ENCODE results near the gene ZNF331. TPM values are rescaled to one million over a fixed set of nuclear protein-coding genes. Genes with fewer than 3 reads are reported as not detected.

Gene ZNF331
- total RNA-seq, 1 experiment from 2014 or later, result 57.2 TPM

GRCh38 chr19:53506728-53507127, 31.2 kb upstream of the ZNF331 start:
- H3K27ac Mint-ChIP-seq, result no peak overlapping the region
- DNase-seq, result no peak
- no CpG with 5 or more reads among the region's 8 CpGs for WGBS (ENCODE audit: extremely low coverage, insufficient read length, low lambda C conversion rate)

More at GRCh38 chr19:53506728-53507127, 31.2 kb upstream of the ZNF331 start:
- Histone ChIP-seq H3K4me1 (ENCODE audit: insufficient read depth, low read length) (no peaks in the 10 kb centered on the region; the same call in 1 of the 2 replicates), H3K56ac (ENCODE audit: insufficient read length, low read depth, low read length) (no peak overlapping the region), H4K91ac (ENCODE audit: insufficient read length, low read depth, low read length) (no peak overlapping the region), H3K9ac (ENCODE audit: extremely low read depth, insufficient read length, low read length) (no peak overlapping the region), H4K5ac (ENCODE audit: insufficient read length, low read depth, low read length) (no peak overlapping the region), H3T11ph (ENCODE audit: low read length) (no peak overlapping the region), H3K79me1 (ENCODE audit: insufficient read depth, low read depth, low read length, poor library complexity, severe bottlenecking) (no peaks in the 10 kb centered on the region), H3K4me2 (ENCODE audit: insufficient read depth, insufficient read length, low read length) (no peak overlapping the region), H2AK5ac (ENCODE audit: insufficient read length, low read length) (no peak overlapping the region), H2BK20ac (ENCODE audit: low read depth, low read length, poor library complexity, severe bottlenecking) (no peak overlapping the region), H3K79me2 (ENCODE audit: insufficient read depth, low read length) (no peaks in the 10 kb centered on the region), H3K27me3 (ENCODE audit: insufficient read depth, low read length) (no peaks in the 10 kb centered on the region), H2BK120ac (ENCODE audit: low read depth, low read length, poor library complexity, severe bottlenecking) (no peak overlapping the region), H2BK15ac (ENCODE audit: low read depth, low read length) (no peak overlapping the region), H3K23ac (ENCODE audit: insufficient read length, low read depth, low read length) (no peak overlapping the region), H3K4ac (ENCODE audit: low read depth, low read length) (no peak overlapping the region), H4K8ac (replicated peaks; ENCODE audit: insufficient read length, low read depth, low read length) (no peak overlapping the region), H3K23me2 (ENCODE audit: insufficient read length, low read depth, low read length, poor library complexity, severe bottlenecking) (no peaks in the 10 kb centered on the region), H2BK5ac (ENCODE audit: insufficient read length, low read length) (no peak overlapping the region), H3K18ac (ENCODE audit: insufficient read length, low read depth, low read length) (no peak overlapping the region), H3K9me3 (ENCODE audit: control insufficient read depth, low read depth, low read length) (no peaks in the 10 kb centered on the region), H2BK12ac (ENCODE audit: insufficient read length, low read depth, low read length) (no peak overlapping the region), H4K20me1 (ENCODE audit: control insufficient read depth, insufficient read depth, insufficient read length) (no peaks in the 10 kb centered on the region), H3K14ac (ENCODE audit: insufficient read depth, low read length) (no peak overlapping the region), H3K27ac (ENCODE audit: insufficient read length, low read depth, low read length) (no peak overlapping the region), H2AFZ (ENCODE audit: low read length) (no peak overlapping the region)
- Mint-ChIP-seq H3K4me3 (no peak overlapping the region), H3K36me3 (ENCODE audit: insufficient read depth in 1 of 3, low read depth in 3 of 3) (peaks cover 0 to 4% (median 0%) of the 10 kb centered on the region in 3 experiments; a peak in 1 of 7 replicates), H3K4me1 (peaks cover 19 to 29% of the 10 kb centered on the region in 2 experiments), H3K27me3 (ENCODE audit: low read depth) (peaks cover 1% of the 10 kb centered on the region), H3K9me3 (no peaks in the 10 kb centered on the region)
- TF ChIP-seq, protein P1, sequence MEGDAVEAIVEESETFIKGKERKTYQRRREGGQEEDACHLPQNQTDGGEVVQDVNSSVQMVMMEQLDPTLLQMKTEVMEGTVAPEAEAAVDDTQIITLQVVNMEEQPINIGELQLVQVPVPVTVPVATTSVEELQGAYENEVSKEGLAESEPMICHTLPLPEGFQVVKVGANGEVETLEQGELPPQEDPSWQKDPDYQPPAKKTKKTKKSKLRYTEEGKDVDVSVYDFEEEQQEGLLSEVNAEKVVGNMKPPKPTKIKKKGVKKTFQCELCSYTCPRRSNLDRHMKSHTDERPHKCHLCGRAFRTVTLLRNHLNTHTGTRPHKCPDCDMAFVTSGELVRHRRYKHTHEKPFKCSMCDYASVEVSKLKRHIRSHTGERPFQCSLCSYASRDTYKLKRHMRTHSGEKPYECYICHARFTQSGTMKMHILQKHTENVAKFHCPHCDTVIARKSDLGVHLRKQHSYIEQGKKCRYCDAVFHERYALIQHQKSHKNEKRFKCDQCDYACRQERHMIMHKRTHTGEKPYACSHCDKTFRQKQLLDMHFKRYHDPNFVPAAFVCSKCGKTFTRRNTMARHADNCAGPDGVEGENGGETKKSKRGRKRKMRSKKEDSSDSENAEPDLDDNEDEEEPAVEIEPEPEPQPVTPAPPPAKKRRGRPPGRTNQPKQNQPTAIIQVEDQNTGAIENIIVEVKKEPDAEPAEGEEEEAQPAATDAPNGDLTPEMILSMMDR (conservative IDR thresholded peaks at IDR 0.05), result no peak

All from H9 (cell line).